ENCODE results near the gene NFIB.

The NFIB gene

GRCh38 chr9:14043483-14043882 is 270.5 kb downstream of the NFIB start:
- Histone ChIP-seq H3K9ac (ENCODE audit: low read length) (no peak overlapping the region), H3K36me3 (replicated peaks; ENCODE audit: insufficient read depth, low read length) (no peaks in the 10 kb centered on the region), H2AFZ (ENCODE audit: low read length) (no peak overlapping the region), H3F3A (ENCODE audit: insufficient read depth, low read length) (no peaks in the 10 kb centered on the region), H4K20me1 (ENCODE audit: insufficient read depth, low read length) (no peaks in the 10 kb centered on the region), H3K4me2 (ENCODE audit: low read depth, low read length) (no peak overlapping the region), H3K9me2 (replicated peaks; ENCODE audit: insufficient read depth, low read length) (no peaks in the 10 kb centered on the region), H3K27ac (ENCODE audit: low read length) (no peak overlapping the region), H3K79me2 (ENCODE audit: low read length) (no peaks in the 10 kb centered on the region), H3K4me1 (ENCODE audit: low read length) (no peaks in the 10 kb centered on the region), H3K4me3 (ENCODE audit: low read length) (no peak overlapping the region), H3K27me3 (replicated peaks; ENCODE audit: insufficient read depth, low read length) (no peaks in the 10 kb centered on the region), H3K9me3 (replicated peaks; ENCODE audit: insufficient read depth, low read length) (no peaks in the 10 kb centered on the region)
- TF ChIP-seq CTCF (IDR thresholded peaks at IDR 0.05; ENCODE audit: low read length) (no peak), EZH2 (optimal IDR thresholded peaks at IDR 0.05; ENCODE audit: low read depth, low read length) (no peak), EZH2phosphoT487 (IDR thresholded peaks at IDR 0.05; ENCODE audit: low read length) (no peak)
- DNase-seq, result no peak

GRCh38 chr9:14037331-14037730 is 276.6 kb downstream of the NFIB start:
- DNase-seq, result no peak
- no peaks in the 10 kb centered on the region for H3K9me2 ChIP-seq (replicated peaks; ENCODE audit: insufficient read depth, low read length)

GRCh38 chr9:14033067-14033466 is 280.9 kb downstream of the NFIB start:
- H3K4me1 ChIP-seq (ENCODE audit: low read length), result no peaks in the 10 kb centered on the region
- H3K27ac ChIP-seq (ENCODE audit: low read length), result no peak overlapping the region
- H3K79me2 ChIP-seq (ENCODE audit: low read length), result no peaks in the 10 kb centered on the region
- no peaks in the 10 kb centered on the region for H3K9me2 ChIP-seq (replicated peaks; ENCODE audit: insufficient read depth, low read length)
- DNase-seq, result no peak
- H3K9ac ChIP-seq (ENCODE audit: low read length), result no peak overlapping the region
- no peaks in the 10 kb centered on the region for H3K27me3 ChIP-seq (replicated peaks; ENCODE audit: insufficient read depth, low read length)
- TF ChIP-seq EZH2 (optimal IDR thresholded peaks at IDR 0.05; ENCODE audit: low read depth, low read length) (no peak), EZH2phosphoT487 (IDR thresholded peaks at IDR 0.05; ENCODE audit: low read length) (no peak), CTCF (IDR thresholded peaks at IDR 0.05; ENCODE audit: low read length) (no peak)
- H3K9me3 ChIP-seq (replicated peaks; ENCODE audit: insufficient read depth, low read length), result no peaks in the 10 kb centered on the region
- no peaks in the 10 kb centered on the region for H3F3A ChIP-seq (ENCODE audit: insufficient read depth, low read length)
- no peak overlapping the region for H3K4me3 ChIP-seq (ENCODE audit: low read length)
- H3K36me3 ChIP-seq (replicated peaks; ENCODE audit: insufficient read depth, low read length), result no peaks in the 10 kb centered on the region
- H4K20me1 ChIP-seq (ENCODE audit: insufficient read depth, low read length), result no peaks in the 10 kb centered on the region
- H3K4me2 ChIP-seq (ENCODE audit: low read depth, low read length), result no peak overlapping the region
- no peak overlapping the region for H2AFZ ChIP-seq (ENCODE audit: low read length)

More at GRCh38 chr9:14037331-14037730, 276.6 kb downstream of the NFIB start:
- Histone ChIP-seq H3K9ac (ENCODE audit: low read length) (no peak overlapping the region), H3K4me1 (ENCODE audit: low read length) (no peaks in the 10 kb centered on the region), H3F3A (ENCODE audit: insufficient read depth, low read length) (no peaks in the 10 kb centered on the region), H3K36me3 (replicated peaks; ENCODE audit: insufficient read depth, low read length) (no peaks in the 10 kb centered on the region), H2AFZ (ENCODE audit: low read length) (no peak overlapping the region), H3K4me3 (ENCODE audit: low read length) (no peak overlapping the region), H3K9me3 (replicated peaks; ENCODE audit: insufficient read depth, low read length) (no peaks in the 10 kb centered on the region), H3K27me3 (replicated peaks; ENCODE audit: insufficient read depth, low read length) (no peaks in the 10 kb centered on the region), H4K20me1 (ENCODE audit: insufficient read depth, low read length) (no peaks in the 10 kb centered on the region), H3K4me2 (ENCODE audit: low read depth, low read length) (no peak overlapping the region), H3K27ac (ENCODE audit: low read length) (no peak overlapping the region), H3K79me2 (ENCODE audit: low read length) (no peaks in the 10 kb centered on the region)
- TF ChIP-seq EZH2 (optimal IDR thresholded peaks at IDR 0.05; ENCODE audit: low read depth, low read length) (no peak), CTCF (IDR thresholded peaks at IDR 0.05; ENCODE audit: low read length) (no peak), EZH2phosphoT487 (IDR thresholded peaks at IDR 0.05; ENCODE audit: low read length) (no peak)
